B cell (primary cell): ENCODE data around the gene MAPT.

Source experiments
- EZH2 ChIP-seq: IDR thresholded peaks from 2 replicates; pipeline ENCODE4 v1.6.1; 2012; ENCODE audit warnings: borderline replicate concordance, low read depth, mild to moderate bottlenecking, moderate library complexity, low read length; ENCODE audit not compliant: insufficient read depth, poor library complexity, severe bottlenecking
- TF ChIP-seq, protein P1 (sequence below): fragments of 200-600 bp; IDR thresholded peaks from one replicate; pipeline ENCODE4 v1.8.0; 2022; ENCODE audit warnings: antibody characterized with exemption, mild to moderate bottlenecking

DNA sequence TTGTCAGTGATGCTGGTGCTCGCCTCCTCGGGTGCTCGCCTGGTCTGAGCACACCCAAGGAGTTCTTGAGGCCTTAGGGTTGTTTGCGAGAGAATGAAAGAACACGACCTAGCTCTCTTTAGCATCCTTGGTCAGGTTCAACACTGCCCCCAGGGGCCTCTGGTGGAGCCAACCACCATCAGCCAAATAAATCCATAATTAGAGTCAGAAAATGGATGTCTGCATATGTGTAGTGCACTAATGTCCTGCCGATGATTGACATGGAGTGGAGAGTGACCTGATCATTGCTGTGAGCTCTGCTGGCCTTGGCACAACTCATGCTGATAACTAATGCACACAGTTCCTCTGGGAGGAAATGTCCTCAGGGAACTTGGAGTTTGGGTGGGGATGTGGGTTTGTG, 96.5 kb downstream of the MAPT start:
- TF ChIP-seq, protein P1, sequence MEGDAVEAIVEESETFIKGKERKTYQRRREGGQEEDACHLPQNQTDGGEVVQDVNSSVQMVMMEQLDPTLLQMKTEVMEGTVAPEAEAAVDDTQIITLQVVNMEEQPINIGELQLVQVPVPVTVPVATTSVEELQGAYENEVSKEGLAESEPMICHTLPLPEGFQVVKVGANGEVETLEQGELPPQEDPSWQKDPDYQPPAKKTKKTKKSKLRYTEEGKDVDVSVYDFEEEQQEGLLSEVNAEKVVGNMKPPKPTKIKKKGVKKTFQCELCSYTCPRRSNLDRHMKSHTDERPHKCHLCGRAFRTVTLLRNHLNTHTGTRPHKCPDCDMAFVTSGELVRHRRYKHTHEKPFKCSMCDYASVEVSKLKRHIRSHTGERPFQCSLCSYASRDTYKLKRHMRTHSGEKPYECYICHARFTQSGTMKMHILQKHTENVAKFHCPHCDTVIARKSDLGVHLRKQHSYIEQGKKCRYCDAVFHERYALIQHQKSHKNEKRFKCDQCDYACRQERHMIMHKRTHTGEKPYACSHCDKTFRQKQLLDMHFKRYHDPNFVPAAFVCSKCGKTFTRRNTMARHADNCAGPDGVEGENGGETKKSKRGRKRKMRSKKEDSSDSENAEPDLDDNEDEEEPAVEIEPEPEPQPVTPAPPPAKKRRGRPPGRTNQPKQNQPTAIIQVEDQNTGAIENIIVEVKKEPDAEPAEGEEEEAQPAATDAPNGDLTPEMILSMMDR, result no peak
- no peak for TF ChIP-seq EZH2
